ENCODE data around the gene NRDE2.

Gene NRDE2

GRCh38 chr14:90319634-90320541, 11.9 kb downstream of the NRDE2 start:
- peaks cover 6% of the 10 kb centered on the region for H3K9me3 Mint-ChIP-seq

DNA sequence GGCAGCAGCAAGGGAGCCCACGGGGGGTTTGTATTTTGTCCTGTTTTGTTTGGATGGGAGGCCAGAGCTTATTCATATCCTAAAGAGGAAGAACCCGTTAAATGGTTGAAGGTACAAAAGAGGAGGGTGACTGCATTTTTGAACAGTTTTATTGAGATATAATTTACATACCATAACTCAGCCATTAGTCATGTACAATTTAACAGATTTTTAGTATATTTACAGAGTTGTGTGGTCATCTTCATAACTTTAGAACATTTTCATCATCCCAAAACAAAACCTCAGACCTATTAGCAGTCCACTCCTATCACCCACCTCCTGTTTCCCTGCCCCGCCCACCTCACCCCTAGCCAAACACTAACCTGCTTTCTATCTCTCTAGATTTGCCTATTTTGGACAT, 12.6 kb downstream of the NRDE2 start:
- Mint-ChIP-seq H3K4me1 (ENCODE audit: low read depth) (peaks cover 10% of the 10 kb centered on the region), H3K36me3 (ENCODE audit: low read depth) (peaks cover 21% of the 10 kb centered on the region), H3K27me3 (ENCODE audit: low read depth) (no peaks in the 10 kb centered on the region), H3K4me3 (no peak overlapping the region), H3K9me3 (peaks cover 6% of the 10 kb centered on the region), H3K27ac (no peak overlapping the region)

More at GRCh38 chr14:90319634-90320541, 11.9 kb downstream of the NRDE2 start:
- Mint-ChIP-seq H3K27ac (no peak overlapping the region), H3K4me3 (no peak overlapping the region), H3K27me3 (ENCODE audit: low read depth) (no peaks in the 10 kb centered on the region), H3K4me1 (ENCODE audit: low read depth) (peaks cover 10% of the 10 kb centered on the region), H3K36me3 (ENCODE audit: low read depth) (peaks cover 24% of the 10 kb centered on the region)

- Mint-ChIP-seq H3K36me3 (ENCODE audit: low read depth) (peaks cover 25% of the 10 kb centered on the region), H3K9me3 (peaks cover 6% of the 10 kb centered on the region), H3K4me3 (no peak overlapping the region), H3K4me1 (ENCODE audit: low read depth) (peaks cover 7% of the 10 kb centered on the region), H3K27ac (no peak overlapping the region), H3K27me3 (ENCODE audit: low read depth) (no peaks in the 10 kb centered on the region)
Measured at GRCh38 chr14:90318016-90318415, 13.7 kb downstream of the NRDE2 start.

DNA sequence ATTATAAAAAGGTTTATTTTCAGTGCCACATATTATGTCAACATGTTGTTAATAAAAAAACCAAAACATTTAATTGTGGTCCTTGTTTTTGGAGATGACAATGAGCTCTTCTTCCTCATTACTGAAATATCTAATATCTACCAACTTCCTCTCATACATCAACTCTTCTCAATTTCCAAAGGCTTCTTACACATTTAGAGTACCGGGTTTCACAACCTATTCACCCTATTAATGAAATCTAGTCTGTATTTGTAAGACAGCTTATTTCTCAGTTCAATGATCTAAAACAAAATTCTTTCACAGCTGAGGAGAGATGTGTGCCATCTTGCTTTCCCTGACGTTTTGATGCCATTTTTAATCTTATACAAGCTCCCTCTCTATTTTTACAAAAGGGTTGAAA, 14.5 kb downstream of the NRDE2 start:
- peaks cover 6% of the 10 kb centered on the region for H3K9me3 Mint-ChIP-seq
- H3K36me3 Mint-ChIP-seq (ENCODE audit: low read depth): peaks cover 25% of the 10 kb centered on the region
- no peaks in the 10 kb centered on the region for H3K27me3 Mint-ChIP-seq (ENCODE audit: low read depth)
- H3K4me3 Mint-ChIP-seq: no peak overlapping the region
- H3K4me1 Mint-ChIP-seq (ENCODE audit: low read depth): peaks cover 7% of the 10 kb centered on the region
- no peak overlapping the region for H3K27ac Mint-ChIP-seq

GRCh38 chr14:90308561-90308960, 23.2 kb downstream of the NRDE2 start:
- peaks cover 22% of the 10 kb centered on the region for H3K36me3 Mint-ChIP-seq (ENCODE audit: low read depth)
- H3K4me1 Mint-ChIP-seq (ENCODE audit: low read depth): peaks cover 4% of the 10 kb centered on the region
- no peaks in the 10 kb centered on the region for H3K27me3 Mint-ChIP-seq (ENCODE audit: low read depth)
- no peaks in the 10 kb centered on the region for H3K9me3 Mint-ChIP-seq
- no peak overlapping the region for H3K27ac Mint-ChIP-seq
- H3K4me3 Mint-ChIP-seq: no peak overlapping the region

DNA sequence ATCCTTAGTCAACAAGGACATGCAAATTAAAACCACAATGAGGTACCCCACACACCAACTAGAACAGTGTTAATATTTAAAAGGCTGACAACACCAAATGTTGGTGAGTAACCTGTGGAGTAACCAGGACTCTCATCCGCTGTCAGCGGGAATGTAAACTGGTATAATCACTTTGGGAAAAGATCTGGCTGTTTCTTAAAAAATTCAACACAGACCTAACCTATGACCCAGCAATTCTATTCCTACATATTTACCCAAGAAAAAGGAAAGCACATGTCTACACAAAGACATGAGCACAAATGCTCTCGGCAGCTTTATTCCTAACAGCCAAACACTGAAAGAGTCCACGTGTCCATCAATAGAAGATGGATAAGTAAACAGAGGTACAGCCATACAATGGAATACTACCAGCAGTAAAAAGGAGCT, 26.6 kb downstream of the NRDE2 start:
- Mint-ChIP-seq H3K4me3 (no peak overlapping the region), H3K4me1 (ENCODE audit: low read depth) (peaks cover 12% of the 10 kb centered on the region), H3K27me3 (ENCODE audit: low read depth) (no peaks in the 10 kb centered on the region), H3K27ac (no peak overlapping the region), H3K36me3 (ENCODE audit: low read depth) (peaks cover 27% of the 10 kb centered on the region), H3K9me3 (peaks cover 3% of the 10 kb centered on the region)

DNA sequence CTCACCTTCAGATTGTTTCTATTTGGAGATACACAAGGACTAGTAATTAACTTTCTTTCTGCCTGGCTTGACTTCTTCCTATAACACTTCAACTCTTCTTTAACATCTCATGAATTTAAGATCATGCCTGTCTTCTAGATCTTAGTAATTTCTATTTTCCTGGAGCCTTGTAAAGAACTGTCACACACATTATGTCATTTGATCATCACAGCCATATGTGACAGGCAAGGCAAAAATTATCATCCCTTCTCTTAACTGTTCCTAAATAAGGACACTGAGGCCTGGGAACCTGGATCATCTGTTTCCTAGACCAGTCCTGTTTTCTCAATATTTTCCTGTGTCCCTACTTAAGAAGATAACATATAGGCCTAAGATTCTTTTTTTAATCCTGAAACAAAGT, 27.2 kb downstream of the NRDE2 start:
- H3K36me3 Mint-ChIP-seq (ENCODE audit: low read depth): peaks cover 24% of the 10 kb centered on the region
- H3K4me3 Mint-ChIP-seq: no peak overlapping the region
- no peaks in the 10 kb centered on the region for H3K27me3 Mint-ChIP-seq (ENCODE audit: low read depth)
- H3K27ac Mint-ChIP-seq: no peak overlapping the region
- peaks cover 3% of the 10 kb centered on the region for H3K9me3 Mint-ChIP-seq
- H3K4me1 Mint-ChIP-seq (ENCODE audit: low read depth): peaks cover 12% of the 10 kb centered on the region

DNA sequence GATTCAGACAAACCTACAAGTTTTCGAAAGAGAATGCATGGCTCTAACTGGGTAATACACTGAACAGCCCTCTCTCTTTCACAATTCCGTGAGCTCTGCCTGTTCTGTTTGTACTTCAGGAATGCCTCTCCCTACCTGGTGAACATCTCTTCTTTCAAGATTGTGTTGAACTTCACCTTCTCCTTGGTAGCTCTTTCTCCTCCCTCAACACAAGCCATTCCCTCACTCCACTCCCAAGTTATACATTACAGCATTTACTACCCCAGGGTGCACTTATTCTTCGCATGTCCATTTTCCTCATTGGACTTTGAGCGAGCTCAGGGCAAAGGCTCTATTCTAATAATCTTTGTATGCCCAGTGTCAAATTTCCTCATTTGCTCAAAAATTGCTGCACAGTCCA, 28.3 kb downstream of the NRDE2 start:
- Mint-ChIP-seq H3K27me3 (ENCODE audit: low read depth) (no peaks in the 10 kb centered on the region), H3K4me1 (ENCODE audit: low read depth) (peaks cover 12% of the 10 kb centered on the region), H3K27ac (no peak overlapping the region), H3K4me3 (no peak overlapping the region), H3K9me3 (peaks cover 3% of the 10 kb centered on the region), H3K36me3 (ENCODE audit: low read depth) (peaks cover 20% of the 10 kb centered on the region)

GRCh38 chr14:90302529-90303303, 29.0 kb downstream of the NRDE2 start:
- H3K36me3 Mint-ChIP-seq (ENCODE audit: low read depth): peaks cover 18% of the 10 kb centered on the region
- peaks cover 3% of the 10 kb centered on the region for H3K9me3 Mint-ChIP-seq
- H3K27me3 Mint-ChIP-seq (ENCODE audit: low read depth): no peaks in the 10 kb centered on the region
- no peak overlapping the region for H3K4me3 Mint-ChIP-seq
- peak overlapping the region; percentile 16 for H3K27ac Mint-ChIP-seq
- H3K4me1 Mint-ChIP-seq (ENCODE audit: low read depth): peaks cover 12% of the 10 kb centered on the region

GRCh38 chr14:90301668-90302090, 30.1 kb downstream of the NRDE2 start:
- peaks cover 3% of the 10 kb centered on the region for H3K9me3 Mint-ChIP-seq
- H3K4me3 Mint-ChIP-seq: no peak overlapping the region
- peaks cover 18% of the 10 kb centered on the region for H3K36me3 Mint-ChIP-seq (ENCODE audit: low read depth)
- H3K27ac Mint-ChIP-seq: no peak overlapping the region
- H3K4me1 Mint-ChIP-seq (ENCODE audit: low read depth): peaks cover 12% of the 10 kb centered on the region
- no peaks in the 10 kb centered on the region for H3K27me3 Mint-ChIP-seq (ENCODE audit: low read depth)

- peaks cover 21% of the 10 kb centered on the region for H3K36me3 Mint-ChIP-seq (ENCODE audit: low read depth)
- H3K27me3 Mint-ChIP-seq (ENCODE audit: low read depth): no peaks in the 10 kb centered on the region
- peaks cover 3% of the 10 kb centered on the region for H3K9me3 Mint-ChIP-seq
- peaks cover 12% of the 10 kb centered on the region for H3K4me1 Mint-ChIP-seq (ENCODE audit: low read depth)
- peak overlapping the region; percentile 57 for H3K27ac Mint-ChIP-seq
- H3K4me3 Mint-ChIP-seq: no peak overlapping the region
Measured at GRCh38 chr14:90301122-90301521, 30.6 kb downstream of the NRDE2 start.

DNA sequence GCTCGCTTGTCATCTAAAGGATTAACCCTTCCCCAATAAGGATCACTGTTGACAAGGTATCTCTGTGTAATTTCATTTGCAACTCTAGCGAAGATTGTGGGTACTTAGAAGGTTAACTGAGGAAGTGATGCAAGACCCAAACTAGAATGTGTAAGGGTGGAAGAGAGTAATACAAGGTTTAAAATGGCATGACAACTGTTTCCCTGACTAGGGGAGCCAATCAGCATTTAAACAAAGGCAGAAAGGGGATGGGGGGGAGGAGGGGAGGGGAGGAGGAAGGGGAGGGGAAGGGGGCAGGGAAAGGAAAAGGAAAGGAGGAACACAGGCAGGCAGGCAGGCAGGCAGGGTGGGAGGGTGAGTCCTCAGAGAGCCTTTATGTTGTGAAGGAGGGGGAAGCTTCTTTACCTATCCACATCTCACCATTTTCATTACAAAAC, 31.1 kb downstream of the NRDE2 start:
- peak overlapping the region; percentile 36 for H3K4me3 Mint-ChIP-seq
- no peaks in the 10 kb centered on the region for H3K27me3 Mint-ChIP-seq (ENCODE audit: low read depth)
- peaks cover 3% of the 10 kb centered on the region for H3K9me3 Mint-ChIP-seq
- H3K4me1 Mint-ChIP-seq (ENCODE audit: low read depth): peaks cover 12% of the 10 kb centered on the region
- H3K36me3 Mint-ChIP-seq (ENCODE audit: low read depth): peaks cover 23% of the 10 kb centered on the region
- peak overlapping the region; percentile 66 for H3K27ac Mint-ChIP-seq

DNA sequence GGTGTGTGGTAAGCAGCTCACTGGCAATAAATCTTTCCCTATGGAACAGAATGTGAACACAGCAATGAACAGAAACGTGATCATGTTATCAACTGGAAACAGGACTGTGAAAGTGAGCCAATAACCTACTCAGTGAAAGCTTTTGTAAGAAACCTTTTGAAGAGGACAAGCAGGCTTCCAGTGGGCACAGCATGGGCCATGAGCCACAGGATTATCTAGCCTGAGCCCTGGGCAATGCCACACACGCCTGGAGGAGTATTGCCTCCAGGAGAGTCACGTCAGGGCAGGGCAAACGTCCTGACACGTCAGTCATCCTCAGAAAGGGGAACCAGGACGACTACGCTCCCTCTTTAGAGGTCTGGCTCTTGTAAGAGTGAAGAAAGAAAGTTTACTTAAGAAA, 32.3 kb downstream of the NRDE2 start:
- peaks cover 3% of the 10 kb centered on the region for H3K9me3 Mint-ChIP-seq
- peaks cover 9% of the 10 kb centered on the region for H3K4me1 Mint-ChIP-seq (ENCODE audit: low read depth)
- H3K36me3 Mint-ChIP-seq (ENCODE audit: low read depth): peaks cover 27% of the 10 kb centered on the region

DNA sequence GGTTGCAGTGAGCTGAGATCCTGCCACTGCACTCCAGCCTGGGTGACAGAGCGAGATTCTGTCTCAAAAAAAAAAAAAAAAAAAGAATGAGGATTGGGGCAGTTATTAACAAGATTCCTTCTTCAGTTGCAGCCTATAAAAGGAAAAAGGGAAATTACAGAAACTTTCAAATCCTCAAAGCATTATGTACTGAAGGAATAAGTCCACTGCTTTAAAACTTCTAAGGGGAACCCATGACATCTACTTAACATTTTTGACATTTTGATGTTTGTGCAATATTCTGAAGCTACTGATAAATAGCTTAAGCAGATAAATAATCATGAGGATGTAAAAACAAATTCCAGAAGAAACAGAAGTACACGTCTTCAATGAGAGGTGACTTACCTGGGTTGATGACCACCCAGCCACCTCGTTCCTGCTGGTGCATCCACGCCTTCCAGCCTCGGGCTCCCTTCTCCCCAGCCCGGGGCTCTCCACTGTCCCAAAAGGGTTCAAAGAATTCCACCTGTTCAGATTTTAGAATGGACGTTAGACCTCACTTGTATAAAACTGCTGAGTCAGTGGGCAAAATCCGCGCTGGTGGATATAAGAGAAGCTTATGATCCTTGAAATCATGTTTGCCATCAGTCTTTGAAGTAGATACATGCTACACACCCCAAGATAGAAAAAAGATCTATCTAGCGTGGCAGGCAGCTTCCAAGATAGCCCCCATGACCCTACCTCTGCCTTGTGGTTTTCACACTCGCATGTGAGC, 33.7 kb downstream of the NRDE2 start:
- Mint-ChIP-seq H3K27me3 (ENCODE audit: low read depth) (no peaks in the 10 kb centered on the region), H3K9me3 (peaks cover 3% of the 10 kb centered on the region), H3K27ac (no peak overlapping the region), H3K4me1 (ENCODE audit: low read depth) (peaks cover 9% of the 10 kb centered on the region), H3K36me3 (ENCODE audit: low read depth) (peaks cover 26% of the 10 kb centered on the region), H3K4me3 (no peak overlapping the region)

More for the DNA sequence above, 32.3 kb downstream of the NRDE2 start:
- Mint-ChIP-seq H3K27ac (no peak overlapping the region), H3K27me3 (ENCODE audit: low read depth) (no peaks in the 10 kb centered on the region), H3K4me3 (no peak overlapping the region)
